ENCODE measurements around the gene KLHL5.
"Not testable (repeated sequence)": the region's sequence is repeated elsewhere in the genome, so short reads cannot be mapped to it uniquely, and the experiment has no call there.

Gene KLHL5

GRCh38 chr4:39106011-39106410 is 44.0 kb downstream of the KLHL5 start:
- DNase-seq: no peak

- no peak for DNase-seq
These were observed 52.4 kb downstream of the KLHL5 start for GRCh38 chr4:39114436-39114835.

GRCh38 chr4:39118034-39118658 is 56.1 kb downstream of the KLHL5 start:
- no peak for DNase-seq

DNA sequence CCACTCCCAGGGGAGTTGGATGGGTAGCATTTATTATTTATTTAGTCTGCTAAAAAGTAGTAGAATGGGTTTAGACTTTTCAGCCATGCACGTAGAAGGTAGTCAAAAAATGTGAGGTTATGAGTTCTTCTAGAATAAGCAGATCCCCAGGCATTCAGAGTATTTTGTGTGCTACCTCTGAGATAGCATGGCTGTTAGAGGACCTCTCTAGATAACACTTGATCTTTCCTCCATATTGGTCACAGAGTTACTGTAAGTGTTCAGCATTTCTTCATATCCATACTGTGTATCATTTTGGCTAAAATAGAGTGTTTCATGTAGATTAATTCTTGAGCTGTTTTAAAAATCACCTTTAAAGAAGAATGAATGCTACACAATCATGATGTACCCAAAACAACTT is 58.4 kb downstream of the KLHL5 start:
- DNase-seq: no peak

DNA sequence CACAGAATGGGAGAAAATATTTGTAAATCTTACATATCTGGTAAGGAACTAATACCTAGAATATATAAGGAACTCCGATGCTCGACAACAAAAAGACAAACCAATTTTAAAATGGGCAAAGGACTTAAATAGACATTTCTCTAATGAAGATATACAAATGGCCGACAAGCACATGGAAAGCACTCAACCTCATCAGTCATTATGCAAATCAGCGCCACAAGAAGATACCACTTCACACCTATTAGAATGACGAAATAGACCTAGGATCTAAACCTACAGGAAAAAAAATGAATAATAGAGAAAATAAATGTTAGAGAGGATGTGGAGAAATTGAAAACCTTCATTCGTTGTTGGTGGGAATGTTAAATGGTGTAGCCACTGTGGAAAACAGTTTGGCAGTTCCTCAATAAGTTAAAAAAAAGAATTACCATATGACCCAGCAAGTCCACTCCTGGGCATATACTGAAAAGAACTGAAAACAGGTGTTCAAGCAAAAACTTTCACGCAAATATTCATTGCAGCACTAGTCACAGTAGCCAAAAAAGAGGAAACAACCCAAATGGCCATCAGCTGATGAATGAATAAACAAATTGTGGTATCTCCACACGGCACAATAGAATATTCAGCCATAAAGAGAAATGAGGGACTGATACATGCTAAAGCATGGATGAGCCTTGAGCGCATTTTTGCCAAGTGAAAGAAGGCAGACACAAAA is 63.0 kb downstream of the KLHL5 start:
- DNase-seq: no peak

GRCh38 chr4:39125600-39125985 is 63.6 kb downstream of the KLHL5 start:
- DNase-seq: no peak

- DNase-seq: no peak
These were observed 64.4 kb downstream of the KLHL5 start for GRCh38 chr4:39126256-39127095.

- no peak for DNase-seq
These were observed 71.6 kb downstream of the KLHL5 start for GRCh38 chr4:39133623-39134022.

DNA sequence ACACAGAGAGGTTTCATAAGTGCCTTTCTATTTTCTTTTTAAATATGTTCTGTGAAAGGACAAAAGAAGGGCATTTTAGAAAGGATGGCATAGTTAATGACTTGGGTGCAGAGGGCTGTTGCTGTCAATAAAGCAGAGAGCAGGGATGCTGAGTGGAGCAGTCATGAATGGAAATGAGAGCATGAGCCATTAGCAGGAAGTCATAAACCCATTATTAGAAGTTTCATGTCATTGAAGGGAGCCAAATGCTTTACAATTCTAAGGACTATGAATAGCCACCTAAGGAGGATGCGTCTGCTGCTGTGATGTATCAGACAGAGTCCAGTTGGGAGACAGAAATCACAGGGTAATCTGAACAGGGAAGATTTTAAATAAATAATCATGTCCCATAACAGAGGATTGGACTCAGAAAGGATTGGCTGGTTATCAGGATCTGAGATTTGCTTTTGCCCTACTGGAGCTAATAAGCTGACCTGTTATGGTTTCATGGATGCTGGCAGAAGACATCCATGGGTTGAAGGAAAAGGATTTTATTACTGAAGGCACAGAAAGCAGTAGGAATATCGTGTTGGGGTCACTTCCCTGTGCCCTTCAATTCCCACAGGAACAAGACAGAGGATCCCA is 72.8 kb downstream of the KLHL5 start:
- no peak for DNase-seq

GRCh38 chr4:39138227-39138626 is 76.2 kb downstream of the KLHL5 start:
- not testable (repeated sequence) for DNase-seq

- no peak for DNase-seq
These were observed 84.2 kb downstream of the KLHL5 start for GRCh38 chr4:39146211-39146610.

DNA sequence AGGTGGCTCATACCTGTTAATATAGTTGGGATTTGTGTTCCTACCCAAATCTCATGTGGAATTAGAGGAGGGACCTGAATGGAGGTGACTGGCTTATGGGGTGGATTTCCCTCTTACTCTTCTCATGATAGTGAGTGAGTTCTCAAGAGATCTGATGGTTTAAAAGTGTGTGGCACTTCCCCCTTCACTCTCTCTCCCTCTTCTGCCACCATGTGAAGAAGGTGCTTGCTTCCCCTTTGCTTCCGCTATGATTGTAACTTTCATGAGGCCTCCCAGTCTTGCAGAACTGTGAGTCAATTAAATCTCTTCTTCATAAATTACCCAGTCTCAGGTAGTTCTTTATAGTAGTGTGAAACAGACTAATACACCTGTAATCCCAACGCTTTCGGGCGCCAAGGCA is 92.0 kb downstream of the KLHL5 start:
- DNase-seq: no peak

GRCh38 chr4:39157520-39157919 is 95.5 kb downstream of the KLHL5 start:
- no peak for DNase-seq

DNA sequence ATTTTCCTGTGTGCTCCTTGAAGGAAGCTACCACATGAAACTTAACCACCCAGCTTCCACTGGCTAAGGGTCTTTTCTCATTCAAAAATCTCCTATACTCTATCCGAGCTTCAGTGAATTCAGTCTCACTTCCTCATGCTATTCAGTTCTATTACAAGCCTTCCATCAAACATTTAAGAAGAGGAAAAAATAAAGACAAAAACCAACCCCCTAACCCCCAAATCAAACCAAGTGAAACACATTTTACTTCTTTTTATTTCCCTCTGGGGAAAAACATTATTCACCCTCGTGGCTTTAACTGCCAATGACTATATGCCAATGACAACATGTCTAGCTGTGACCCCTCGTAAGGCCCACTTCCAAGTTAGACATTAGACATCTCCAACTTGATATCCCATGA is 104.1 kb downstream of the KLHL5 start:
- no peak for DNase-seq

DNA sequence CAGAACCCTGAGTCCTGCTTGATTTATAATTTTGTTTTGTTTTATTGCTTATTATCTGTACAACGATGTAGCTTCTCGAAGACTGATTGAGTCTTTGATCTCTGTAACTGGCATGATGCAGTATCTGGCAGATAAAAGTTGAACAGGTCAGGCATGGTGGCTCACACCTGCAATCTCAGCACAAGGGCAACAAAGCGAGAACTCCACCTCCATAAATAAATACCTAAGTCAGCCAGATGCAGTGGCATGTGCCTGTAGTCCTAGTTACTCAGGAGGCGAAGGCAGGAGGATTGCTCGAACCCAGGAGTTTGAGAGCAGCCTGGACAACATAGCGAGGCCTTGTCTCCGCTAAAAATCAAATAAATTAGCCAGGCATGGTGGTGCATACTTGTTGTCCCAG is 104.6 kb downstream of the KLHL5 start:
- DNase-seq: no peak

GRCh38 chr4:39169426-39169825 is 107.4 kb downstream of the KLHL5 start:
- no peak for DNase-seq

DNA sequence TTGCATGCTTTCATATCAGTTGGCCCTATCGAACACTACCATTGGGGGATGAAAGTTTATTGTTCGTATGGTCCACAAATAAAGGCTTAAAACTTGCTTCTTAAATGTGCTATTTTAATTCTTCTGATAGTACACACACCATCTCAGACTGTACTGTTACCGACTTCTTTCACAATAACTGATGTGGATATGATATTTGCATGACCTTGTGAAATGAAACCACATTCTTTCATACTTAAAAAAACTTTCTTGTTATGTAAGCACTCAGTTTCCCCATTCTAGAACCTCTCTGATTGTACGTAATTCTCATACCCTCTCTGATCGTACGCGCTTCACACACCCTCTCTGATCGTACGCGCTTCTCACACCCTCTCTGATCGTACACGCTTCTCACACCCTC is 108.3 kb downstream of the KLHL5 start:
- no peak for DNase-seq
